HL-60 (cell line): Measurements from ENCODE around the gene PIP5K1C.

Experiments used
- DNase-seq, 2 experiments: peaks; one replicate each; pipeline ENCODE4 v3.0.0-alpha.2; 2010 to 2020; ENCODE audit warnings: low read depth in 1 of 2, low spot score in 1 of 2
- H3K27ac ChIP-seq: fragments of 250-450 bp; sonication (Bioruptor Pico); replicated peaks from 2 replicates; pipeline ENCODE4 v1.5.1; 2020; ENCODE audit warnings: mild to moderate bottlenecking, moderate library complexity
- H3K27me3 ChIP-seq: fragments of 250-450 bp; sonication (Bioruptor Pico); 2 replicates; pipeline ENCODE4 v1.5.1; 2021; ENCODE audit warnings: mild to moderate bottlenecking, moderate library complexity; ENCODE audit not compliant: insufficient read depth, poor library complexity, severe bottlenecking
- H3K4me3 ChIP-seq: replicated peaks from 2 replicates; pipeline ENCODE4 v1.5.1; 2011; ENCODE audit warnings: mild to moderate bottlenecking, control low read depth, low read length; ENCODE audit not compliant: insufficient read depth
- GABPA ChIP-seq: IDR thresholded peaks from 2 replicates; pipeline ENCODE4 v1.6.1; 2012; ENCODE audit warnings: low read depth
- POLR2AphosphoS5 ChIP-seq: IDR thresholded peaks from 2 replicates; pipeline ENCODE4 v1.6.1; 2012; ENCODE audit warnings: low read depth
- SPI1 ChIP-seq: IDR thresholded peaks from 2 replicates; pipeline ENCODE4 v1.6.1; 2012; ENCODE audit warnings: low read depth, mild to moderate bottlenecking, borderline replicate concordance
- TF ChIP-seq, protein P1 (sequence below): IDR thresholded peaks from 2 replicates; pipeline ENCODE4 v1.6.1; 2012; ENCODE audit warnings: low read depth; ENCODE audit not compliant: insufficient replicate concordance
- TF ChIP-seq, protein P2 (sequence below): IDR thresholded peaks from one replicate; pipeline ENCODE4 v1.5.1; 2011; ENCODE audit warnings: low read length, control low read depth, inconsistent platforms; ENCODE audit not compliant: insufficient read depth

Gene PIP5K1C

DNA sequence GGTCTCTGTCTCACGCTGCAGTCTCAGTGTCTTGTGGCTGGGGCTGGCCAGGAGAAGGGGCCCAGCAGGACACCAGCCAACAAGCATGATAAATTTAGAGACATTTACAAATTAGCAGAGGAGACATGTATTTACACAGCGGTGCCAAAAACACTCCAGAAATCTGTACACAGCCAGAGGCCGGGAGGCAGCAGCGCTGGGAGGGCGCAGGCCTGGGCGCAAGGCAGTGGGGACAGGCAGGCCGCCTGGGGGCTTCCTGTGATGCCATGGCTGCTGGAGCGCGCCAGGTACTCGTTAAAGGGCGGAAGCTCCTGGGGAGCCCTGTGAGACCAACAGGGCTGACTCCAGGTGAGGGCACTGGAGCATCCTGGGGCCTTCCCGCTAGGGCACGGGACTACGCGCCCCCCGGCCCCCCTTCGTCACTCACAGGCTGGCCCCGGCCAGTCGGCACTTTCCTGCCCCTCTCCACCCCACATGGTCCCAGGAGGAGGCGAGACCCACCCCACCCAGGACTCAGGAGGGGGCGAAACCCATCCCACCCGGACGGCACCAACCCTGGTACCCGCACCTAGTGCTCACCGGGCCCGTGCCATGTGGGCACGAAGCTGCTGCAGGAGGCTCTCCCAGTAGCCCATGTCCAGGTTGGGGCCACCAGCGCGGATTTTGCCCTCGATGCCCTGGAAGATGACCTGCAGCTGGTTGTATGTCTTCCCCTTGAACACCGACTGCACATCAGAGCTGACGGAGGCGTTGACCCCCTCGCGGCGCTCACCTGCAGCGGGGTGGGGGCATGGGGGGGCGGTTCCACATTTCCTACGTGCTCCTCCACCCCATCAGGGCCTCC lies 86.2 kb downstream of the PIP5K1C start:
- no peak overlapping the region for H3K27ac ChIP-seq
- H3K4me3 ChIP-seq: no peak overlapping the region
- TF ChIP-seq GABPA (no peak), POLR2AphosphoS5 (no peak), SPI1 (no peak)
- TF ChIP-seq, protein P1, sequence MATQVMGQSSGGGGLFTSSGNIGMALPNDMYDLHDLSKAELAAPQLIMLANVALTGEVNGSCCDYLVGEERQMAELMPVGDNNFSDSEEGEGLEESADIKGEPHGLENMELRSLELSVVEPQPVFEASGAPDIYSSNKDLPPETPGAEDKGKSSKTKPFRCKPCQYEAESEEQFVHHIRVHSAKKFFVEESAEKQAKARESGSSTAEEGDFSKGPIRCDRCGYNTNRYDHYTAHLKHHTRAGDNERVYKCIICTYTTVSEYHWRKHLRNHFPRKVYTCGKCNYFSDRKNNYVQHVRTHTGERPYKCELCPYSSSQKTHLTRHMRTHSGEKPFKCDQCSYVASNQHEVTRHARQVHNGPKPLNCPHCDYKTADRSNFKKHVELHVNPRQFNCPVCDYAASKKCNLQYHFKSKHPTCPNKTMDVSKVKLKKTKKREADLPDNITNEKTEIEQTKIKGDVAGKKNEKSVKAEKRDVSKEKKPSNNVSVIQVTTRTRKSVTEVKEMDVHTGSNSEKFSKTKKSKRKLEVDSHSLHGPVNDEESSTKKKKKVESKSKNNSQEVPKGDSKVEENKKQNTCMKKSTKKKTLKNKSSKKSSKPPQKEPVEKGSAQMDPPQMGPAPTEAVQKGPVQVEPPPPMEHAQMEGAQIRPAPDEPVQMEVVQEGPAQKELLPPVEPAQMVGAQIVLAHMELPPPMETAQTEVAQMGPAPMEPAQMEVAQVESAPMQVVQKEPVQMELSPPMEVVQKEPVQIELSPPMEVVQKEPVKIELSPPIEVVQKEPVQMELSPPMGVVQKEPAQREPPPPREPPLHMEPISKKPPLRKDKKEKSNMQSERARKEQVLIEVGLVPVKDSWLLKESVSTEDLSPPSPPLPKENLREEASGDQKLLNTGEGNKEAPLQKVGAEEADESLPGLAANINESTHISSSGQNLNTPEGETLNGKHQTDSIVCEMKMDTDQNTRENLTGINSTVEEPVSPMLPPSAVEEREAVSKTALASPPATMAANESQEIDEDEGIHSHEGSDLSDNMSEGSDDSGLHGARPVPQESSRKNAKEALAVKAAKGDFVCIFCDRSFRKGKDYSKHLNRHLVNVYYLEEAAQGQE: no peak
- TF ChIP-seq, protein P2, sequence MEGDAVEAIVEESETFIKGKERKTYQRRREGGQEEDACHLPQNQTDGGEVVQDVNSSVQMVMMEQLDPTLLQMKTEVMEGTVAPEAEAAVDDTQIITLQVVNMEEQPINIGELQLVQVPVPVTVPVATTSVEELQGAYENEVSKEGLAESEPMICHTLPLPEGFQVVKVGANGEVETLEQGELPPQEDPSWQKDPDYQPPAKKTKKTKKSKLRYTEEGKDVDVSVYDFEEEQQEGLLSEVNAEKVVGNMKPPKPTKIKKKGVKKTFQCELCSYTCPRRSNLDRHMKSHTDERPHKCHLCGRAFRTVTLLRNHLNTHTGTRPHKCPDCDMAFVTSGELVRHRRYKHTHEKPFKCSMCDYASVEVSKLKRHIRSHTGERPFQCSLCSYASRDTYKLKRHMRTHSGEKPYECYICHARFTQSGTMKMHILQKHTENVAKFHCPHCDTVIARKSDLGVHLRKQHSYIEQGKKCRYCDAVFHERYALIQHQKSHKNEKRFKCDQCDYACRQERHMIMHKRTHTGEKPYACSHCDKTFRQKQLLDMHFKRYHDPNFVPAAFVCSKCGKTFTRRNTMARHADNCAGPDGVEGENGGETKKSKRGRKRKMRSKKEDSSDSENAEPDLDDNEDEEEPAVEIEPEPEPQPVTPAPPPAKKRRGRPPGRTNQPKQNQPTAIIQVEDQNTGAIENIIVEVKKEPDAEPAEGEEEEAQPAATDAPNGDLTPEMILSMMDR: no peak
- no peaks in the 10 kb centered on the region for H3K27me3 ChIP-seq
- no peak for DNase-seq

DNA sequence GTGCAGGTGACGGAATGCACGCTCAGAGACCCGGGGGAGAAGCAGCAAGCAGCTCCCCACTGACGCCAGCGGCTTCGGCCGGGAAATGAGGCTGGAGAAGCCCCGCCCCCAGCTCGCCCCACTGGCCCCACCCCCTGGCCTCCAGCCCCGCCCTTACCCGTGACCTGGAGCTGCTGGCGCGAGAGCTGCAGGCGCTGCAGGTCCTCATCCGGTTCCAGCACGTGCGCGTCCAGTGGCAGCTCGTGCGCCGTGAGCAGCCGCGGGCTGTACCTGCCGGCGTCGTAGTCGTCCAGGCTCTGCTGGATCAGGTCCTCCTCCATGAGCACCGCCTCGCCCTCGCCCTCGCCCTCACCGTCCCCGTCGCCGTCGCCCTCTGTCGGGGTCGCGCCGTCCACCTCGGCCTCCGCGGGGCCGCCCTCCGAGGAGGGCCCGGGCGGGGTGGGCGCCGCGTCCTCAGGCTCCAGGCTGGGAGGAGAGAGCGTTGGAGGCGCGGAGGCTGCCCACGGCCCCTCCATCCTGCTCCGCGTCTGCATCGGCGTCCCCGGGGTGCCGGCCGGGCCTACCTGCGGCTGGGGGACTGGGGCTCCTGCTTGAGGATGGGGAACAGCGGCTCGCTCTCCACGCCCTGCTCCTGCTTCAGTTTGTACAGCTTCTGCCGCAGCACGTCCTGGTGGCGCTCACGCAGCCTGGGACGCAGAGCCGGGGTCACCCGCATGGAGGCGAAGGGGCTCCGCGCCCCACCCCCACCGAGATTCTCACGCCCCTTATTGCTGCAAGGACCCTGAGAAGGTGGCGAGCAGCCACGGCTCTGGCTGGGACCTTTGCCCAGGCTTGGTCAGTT lies 87.1 kb downstream of the PIP5K1C start:
- Histone ChIP-seq H3K27me3 (no peaks in the 10 kb centered on the region), H3K27ac (no peak overlapping the region), H3K4me3 (no peak overlapping the region)
- TF ChIP-seq, protein P1: no peak
- TF ChIP-seq GABPA (no peak), POLR2AphosphoS5 (no peak), SPI1 (no peak)
- TF ChIP-seq, protein P2: no peak
- DNase-seq: no peak

DNA sequence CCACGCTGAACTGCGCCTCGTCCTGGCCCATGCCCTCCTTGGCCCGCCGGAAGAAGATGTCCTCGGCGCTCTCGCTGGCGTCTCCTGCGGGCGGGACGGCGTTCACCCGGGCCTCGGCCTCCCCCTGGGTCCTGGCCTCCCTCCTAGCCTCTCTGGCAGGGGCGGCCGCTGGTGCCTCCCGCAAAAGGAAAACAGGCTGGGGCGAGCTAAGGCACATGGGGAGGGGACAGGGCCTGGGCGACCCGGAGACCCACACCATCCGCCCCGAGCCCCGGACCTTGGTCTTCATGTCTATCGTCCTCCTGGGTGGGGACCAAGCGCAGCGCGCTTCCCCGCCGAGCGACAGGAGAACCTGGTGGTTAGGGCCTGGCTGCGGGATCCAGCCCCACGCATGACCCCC lies 87.9 kb downstream of the PIP5K1C start:
- no peak overlapping the region for H3K27ac ChIP-seq
- TF ChIP-seq, protein P2: no peak
- TF ChIP-seq, protein P1: no peak
- TF ChIP-seq GABPA: no peak
- no peak for TF ChIP-seq POLR2AphosphoS5
- TF ChIP-seq SPI1: no peak
- no peak for DNase-seq
- H3K27me3 ChIP-seq: no peaks in the 10 kb centered on the region
- no peak overlapping the region for H3K4me3 ChIP-seq
